Mesenchymal stem cell (in vitro differentiated cells and primary cell): ENCODE measurements around the gene RBM34.

Experiments used
- DNase-seq: peaks from one replicate; pipeline ENCODE4 v3.0.0-alpha.2; 2013
- H2AFZ ChIP-seq: one replicate; pipeline ENCODE4 v1.6.1; 2013; ENCODE audit warnings: low read depth, mild to moderate bottlenecking, control low read depth, inconsistent platforms, low read length, moderate library complexity
- H2AK5ac ChIP-seq: 2 replicates; pipeline ENCODE4 v1.6.1; 2013; ENCODE audit warnings: low read length, moderate library complexity, mild to moderate bottlenecking, inconsistent platforms; ENCODE audit not compliant: severe bottlenecking
- H2BK120ac ChIP-seq: one replicate; pipeline ENCODE4 v1.6.1; 2013; ENCODE audit warnings: low read depth, mild to moderate bottlenecking, inconsistent platforms, low read length, moderate library complexity
- H2BK12ac ChIP-seq, 2 experiments: one replicate each; pipeline ENCODE4 v1.6.1; 2013; ENCODE audit warnings: inconsistent platforms in 2 of 2, low read length in 2 of 2, mild to moderate bottlenecking in 2 of 2, moderate library complexity in 2 of 2, control low read depth in 1 of 2
- H2BK15ac ChIP-seq: one replicate; pipeline ENCODE4 v1.6.1; 2013; ENCODE audit warnings: mild to moderate bottlenecking, low read depth, inconsistent platforms; ENCODE audit not compliant: poor library complexity, severe bottlenecking
- H2BK5ac ChIP-seq: 2 replicates; pipeline ENCODE4 v1.6.1; 2013; ENCODE audit warnings: low read depth, mild to moderate bottlenecking, low read length, control low read depth, inconsistent platforms; ENCODE audit not compliant: poor library complexity, severe bottlenecking
- H3K14ac ChIP-seq, 2 experiments: one replicate each; pipeline ENCODE4 v1.6.1; 2013; ENCODE audit warnings: inconsistent platforms in 2 of 2, low read length in 2 of 2, control low read depth in 1 of 2, mild to moderate bottlenecking in 1 of 2, moderate library complexity in 1 of 2
- H3K18ac ChIP-seq, 2 experiments: one replicate each; pipeline ENCODE4 v1.6.1; 2013; ENCODE audit warnings: inconsistent platforms in 2 of 2, low read length in 2 of 2, control low read depth in 1 of 2, low read depth in 1 of 2, mild to moderate bottlenecking in 1 of 2
- H3K23ac ChIP-seq, 2 experiments: one replicate each; pipeline ENCODE4 v1.6.1; 2013; ENCODE audit warnings: inconsistent platforms in 2 of 2, low read length in 2 of 2, mild to moderate bottlenecking in 2 of 2, moderate library complexity in 2 of 2, control low read depth in 1 of 2
- H3K27ac ChIP-seq: 2 replicates; pipeline ENCODE4 v1.5.1; 2013; ENCODE audit warnings: mild to moderate bottlenecking, moderate library complexity, low read length, control low read depth, inconsistent platforms; ENCODE audit not compliant: poor library complexity, severe bottlenecking
- H3K27me3 ChIP-seq, 2 experiments: 2 replicates each; pipeline versions ENCODE4 v1.6.1 to v1.7.0; 2013; ENCODE audit warnings: low read length in 2 of 2, mild to moderate bottlenecking in 2 of 2, moderate library complexity in 2 of 2, control low read depth in 1 of 2, inconsistent platforms in 1 of 2; ENCODE audit not compliant: control insufficient read depth in 1 of 2, insufficient read depth in 1 of 2
- H3K36me3 ChIP-seq, 2 experiments: 2 replicates each; pipeline versions ENCODE4 v1.6.1 to v1.7.0; 2013; ENCODE audit warnings: low read length in 2 of 2, control low read depth in 1 of 2, inconsistent platforms in 1 of 2, low read depth in 1 of 2, mild to moderate bottlenecking in 1 of 2; ENCODE audit not compliant: insufficient read depth in 2 of 2, control insufficient read depth in 1 of 2
- H3K4ac ChIP-seq, 2 experiments: one replicate each; pipeline ENCODE4 v1.6.1; 2013; ENCODE audit warnings: inconsistent platforms in 2 of 2, low read length in 2 of 2, mild to moderate bottlenecking in 2 of 2, moderate library complexity in 2 of 2, control low read depth in 1 of 2, low read depth in 1 of 2
- H3K4me1 ChIP-seq: 2 replicates; pipeline ENCODE4 v1.6.1; 2013; ENCODE audit warnings: low read depth, low read length, control low read depth; ENCODE audit not compliant: control insufficient read depth, insufficient read depth
- H3K4me2 ChIP-seq: 2 replicates; pipeline ENCODE4 v1.6.1; 2013; ENCODE audit warnings: low read length, mild to moderate bottlenecking, inconsistent platforms; ENCODE audit not compliant: poor library complexity, severe bottlenecking
- H3K4me3 ChIP-seq, 2 experiments: 2 replicates each; pipeline versions ENCODE4 v1.5.1 to v1.7.0; 2013; ENCODE audit warnings: low read length in 2 of 2, mild to moderate bottlenecking in 2 of 2, control low read depth in 1 of 2, low read depth in 1 of 2; ENCODE audit not compliant: insufficient read depth in 1 of 2
- H3K79me1 ChIP-seq: replicated peaks from 2 replicates; pipeline ENCODE4 v1.6.1; 2013; ENCODE audit warnings: mild to moderate bottlenecking, control low read depth, low read length, inconsistent platforms; ENCODE audit not compliant: poor library complexity, severe bottlenecking
- H3K9ac ChIP-seq: 2 replicates; pipeline ENCODE4 v1.7.0; 2013; ENCODE audit warnings: mild to moderate bottlenecking, low read length, moderate library complexity
- H3K9me3 ChIP-seq: 2 replicates; pipeline ENCODE4 v1.7.0; 2013; ENCODE audit warnings: mild to moderate bottlenecking, low read length; ENCODE audit not compliant: control insufficient read depth
- H4K8ac ChIP-seq: one replicate; pipeline ENCODE4 v1.6.1; 2013; ENCODE audit warnings: inconsistent platforms, mild to moderate bottlenecking, low read length, moderate library complexity
- H4K91ac ChIP-seq: one replicate; pipeline ENCODE4 v1.6.1; 2013; ENCODE audit warnings: mild to moderate bottlenecking, low read length, inconsistent platforms
- WGBS: methylation state at CpG from one replicate; pipeline ENCODE4 v1.1.7; 2013; ENCODE audit warnings: mixed read lengths; 5-methylcytosine and 5-hydroxymethylcytosine counted together

RBM34 gene

DNA sequence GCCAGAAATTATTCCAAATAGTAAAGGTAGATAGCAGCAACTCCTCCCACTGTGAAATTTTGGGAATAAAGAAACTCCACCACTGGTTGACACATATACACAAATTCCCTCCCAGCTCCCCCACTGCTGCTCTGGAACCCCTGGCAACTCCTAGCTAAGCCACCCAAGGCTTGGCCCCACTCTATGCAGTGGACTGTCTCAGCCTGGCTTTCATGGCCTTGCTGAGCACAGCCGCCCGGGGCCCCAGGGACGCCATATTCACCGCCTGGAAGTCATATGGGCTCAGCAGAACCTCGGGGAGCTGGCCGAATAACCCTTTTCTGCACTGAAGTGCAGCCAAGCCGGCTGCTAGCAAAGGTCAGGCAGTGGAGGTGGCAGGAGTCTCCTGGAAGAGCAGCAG lies 15.4 kb upstream of the RBM34 start:
- no peak overlapping the region for H3K9ac ChIP-seq
- DNase-seq = no peak
- H3K27ac ChIP-seq = peak overlapping the region; percentile 47
- no peak overlapping the region for H3K18ac ChIP-seq
- WGBS = 90% methylated on average over 6 of the region's 7 CpGs
- no peak overlapping the region for H4K91ac ChIP-seq
- H3K27me3 ChIP-seq = no peaks in the 10 kb centered on the region
- H2BK120ac ChIP-seq = no peak overlapping the region
- H2BK12ac ChIP-seq = no peak overlapping the region
- H2AFZ ChIP-seq = no peak overlapping the region
- H2AK5ac ChIP-seq = peak overlapping the region; percentile 73
- H3K9me3 ChIP-seq = no peaks in the 10 kb centered on the region
- H4K8ac ChIP-seq = no peak overlapping the region
- H2BK5ac ChIP-seq = no peak overlapping the region
- no peak overlapping the region for H3K14ac ChIP-seq
- H3K23ac ChIP-seq = no peak overlapping the region
- no peak overlapping the region for H3K4me2 ChIP-seq
- peaks cover 14% of the 10 kb centered on the region for H3K79me1 ChIP-seq
- H3K4ac ChIP-seq = no peak overlapping the region
- H3K4me1 ChIP-seq = peaks cover 3% of the 10 kb centered on the region
- H3K36me3 ChIP-seq = peaks cover 28 to 74% of the 10 kb centered on the region in 2 experiments
- no peak overlapping the region for H3K4me3 ChIP-seq
- H2BK15ac ChIP-seq = no peak overlapping the region

DNA sequence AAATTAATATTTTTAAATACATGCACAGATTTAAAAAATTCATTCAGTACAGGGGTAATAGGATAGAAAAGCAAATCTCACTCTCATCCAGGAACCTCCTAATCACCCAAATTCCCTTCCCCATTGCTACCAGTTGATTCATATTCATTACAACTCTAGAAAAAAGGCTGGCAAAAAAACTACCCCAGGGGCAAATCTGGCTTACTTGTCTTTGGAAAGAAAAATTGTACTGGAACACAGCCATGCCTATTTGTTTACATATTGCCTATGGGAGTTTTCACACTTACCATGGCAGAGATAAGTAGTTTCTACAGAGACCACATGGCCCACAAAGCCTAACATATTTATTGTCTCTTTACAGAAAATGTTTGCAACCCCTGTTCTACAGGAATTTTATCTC lies 8.9 kb upstream of the RBM34 start:
- Histone ChIP-seq H2AK5ac (no peak overlapping the region), H3K27me3 (no peaks in the 10 kb centered on the region), H2BK12ac (no peak overlapping the region)

DNA sequence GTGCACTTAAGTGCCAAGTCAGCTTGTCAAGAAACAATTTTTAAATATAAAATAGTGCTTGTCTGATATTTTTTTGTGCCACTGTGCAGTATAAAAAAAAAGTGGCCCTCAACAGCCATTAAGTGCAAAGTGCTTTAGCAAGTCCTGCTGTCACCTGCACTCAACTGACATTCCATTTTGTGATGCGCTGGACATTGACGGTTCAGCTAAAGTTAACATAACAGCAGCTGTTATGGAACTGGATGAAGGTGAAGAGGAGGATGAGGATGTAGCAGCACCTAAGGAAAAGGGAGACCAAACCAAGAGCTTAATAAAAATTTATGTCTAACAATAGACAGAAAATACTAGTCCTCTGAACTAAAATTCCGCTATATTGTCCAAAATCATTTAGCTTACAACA lies 7.3 kb upstream of the RBM34 start:
- Histone ChIP-seq H3K18ac (no peak overlapping the region), H2AFZ (no peak overlapping the region), H3K4me1 (no peaks in the 10 kb centered on the region), H4K91ac (no peak overlapping the region), H3K9ac (no peak overlapping the region), H3K36me3 (peaks cover 25 to 59% of the 10 kb centered on the region in 2 experiments), H3K27me3 (no peaks in the 10 kb centered on the region), H2AK5ac (no peak overlapping the region), H3K9me3 (no peaks in the 10 kb centered on the region), H3K4me2 (no peak overlapping the region), H3K79me1 (peaks cover 8% of the 10 kb centered on the region), H3K4ac (no peak overlapping the region), H2BK15ac (no peak overlapping the region), H2BK5ac (no peak overlapping the region), H2BK120ac (no peak overlapping the region), H3K23ac (no peak overlapping the region), H3K27ac (no peak overlapping the region), H4K8ac (no peak overlapping the region), H2BK12ac (no peak overlapping the region), H3K4me3 (no peak overlapping the region), H3K14ac (no peak overlapping the region)
- 95% methylated on average over 3 of the region's 3 CpGs for WGBS
- DNase-seq = no peak

More for the DNA sequence above, 8.9 kb upstream of the RBM34 start:
- Histone ChIP-seq H2AFZ (no peak overlapping the region), H3K4me3 (no peak overlapping the region), H2BK15ac (no peak overlapping the region), H3K4ac (no peak overlapping the region), H4K91ac (no peak overlapping the region), H3K23ac (no peak overlapping the region), H3K9me3 (no peaks in the 10 kb centered on the region), H3K79me1 (peaks cover 9% of the 10 kb centered on the region), H3K18ac (no peak overlapping the region), H3K4me2 (no peak overlapping the region), H3K4me1 (no peaks in the 10 kb centered on the region), H3K36me3 (peaks cover 35 to 66% of the 10 kb centered on the region in 2 experiments), H2BK5ac (no peak overlapping the region), H2BK120ac (no peak overlapping the region), H3K14ac (no peak overlapping the region), H3K27ac (no peak overlapping the region), H3K9ac (no peak overlapping the region), H4K8ac (no peak overlapping the region)
- DNase-seq = no peak

DNA sequence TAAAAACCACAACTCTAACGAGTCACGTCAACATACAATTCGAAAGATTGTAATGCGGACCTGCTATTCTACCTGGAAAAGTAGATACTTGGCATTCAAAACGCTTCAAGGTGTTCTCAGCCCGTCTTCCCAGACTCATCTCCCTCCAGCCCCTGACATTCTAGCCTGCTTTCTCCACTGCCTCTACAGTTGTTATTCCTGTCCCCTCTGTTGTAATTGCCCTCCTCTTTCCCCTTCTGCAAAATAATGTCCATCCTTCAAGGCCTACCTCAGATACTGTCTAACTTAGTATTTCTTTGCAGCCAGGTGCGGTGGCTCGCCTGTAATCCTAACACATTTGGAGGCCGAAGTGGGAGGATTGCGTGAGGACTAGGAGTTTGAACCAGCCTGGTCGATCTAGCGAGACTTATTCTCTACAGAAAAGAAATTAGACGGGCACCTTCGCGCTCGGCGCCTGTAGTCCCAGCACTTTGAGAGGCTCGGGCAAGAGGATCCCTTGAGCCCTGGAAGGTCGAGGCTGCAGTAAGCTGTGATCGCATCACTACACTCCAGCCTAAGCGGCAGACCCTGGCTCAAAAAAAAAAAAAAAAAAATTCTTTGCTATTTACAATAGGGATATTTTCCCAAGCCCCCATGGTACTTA lies 756 bp upstream of the RBM34 start:
- no peak overlapping the region for H2AFZ ChIP-seq

More for the DNA sequence above, 756 bp upstream of the RBM34 start:
- Histone ChIP-seq H3K27me3 (no peaks in the 10 kb centered on the region), H4K91ac (no peak overlapping the region), H2BK120ac (no peak overlapping the region), H3K36me3 (peaks cover 19 to 36% of the 10 kb centered on the region in 2 experiments), H3K27ac (peak overlapping the region; percentile 97), H3K18ac (peak overlapping the region in 1 of 2 experiments; percentile 82), H3K9ac (peak overlapping the region; percentile 100), H3K4ac (peak overlapping the region in 1 of 2 experiments; percentile 85), H2AK5ac (peak overlapping the region; percentile 96), H3K4me2 (peak overlapping the region; percentile 46), H3K23ac (no peak overlapping the region), H2BK5ac (no peak overlapping the region), H2BK12ac (no peak overlapping the region), H3K14ac (no peak overlapping the region), H2BK15ac (no peak overlapping the region), H3K4me3 (peak overlapping the region in 1 of 2 experiments; percentile 97), H3K79me1 (peaks cover 18% of the 10 kb centered on the region), H3K4me1 (peaks cover 5% of the 10 kb centered on the region), H4K8ac (peak overlapping the region; percentile 29), H3K9me3 (no peaks in the 10 kb centered on the region)
- 68% methylated on average over 20 of the region's 21 CpGs for WGBS
- no peak for DNase-seq
